ENCODE results near the gene GLT1D1.

The GLT1D1 gene

DNA sequence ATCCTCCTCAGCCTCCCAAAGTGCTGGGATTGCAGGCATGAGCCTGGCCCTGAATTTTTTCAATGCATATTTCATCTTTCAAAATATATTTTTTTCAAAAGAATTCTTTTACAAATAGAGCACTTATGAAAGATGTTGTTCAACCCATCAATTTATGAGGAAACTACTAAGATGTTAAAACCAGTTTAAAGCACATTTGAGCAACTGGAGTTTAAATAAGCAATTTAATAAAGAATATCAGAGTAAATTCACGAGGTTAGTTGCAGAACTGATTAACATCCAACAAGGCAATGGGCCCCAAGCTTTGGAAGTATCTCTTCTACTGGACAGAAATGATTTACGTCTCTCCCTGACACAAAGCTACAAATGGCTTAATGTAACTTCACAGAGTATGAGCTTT lies 23.3 kb downstream of the GLT1D1 start:
- TF ChIP-seq, protein P1, sequence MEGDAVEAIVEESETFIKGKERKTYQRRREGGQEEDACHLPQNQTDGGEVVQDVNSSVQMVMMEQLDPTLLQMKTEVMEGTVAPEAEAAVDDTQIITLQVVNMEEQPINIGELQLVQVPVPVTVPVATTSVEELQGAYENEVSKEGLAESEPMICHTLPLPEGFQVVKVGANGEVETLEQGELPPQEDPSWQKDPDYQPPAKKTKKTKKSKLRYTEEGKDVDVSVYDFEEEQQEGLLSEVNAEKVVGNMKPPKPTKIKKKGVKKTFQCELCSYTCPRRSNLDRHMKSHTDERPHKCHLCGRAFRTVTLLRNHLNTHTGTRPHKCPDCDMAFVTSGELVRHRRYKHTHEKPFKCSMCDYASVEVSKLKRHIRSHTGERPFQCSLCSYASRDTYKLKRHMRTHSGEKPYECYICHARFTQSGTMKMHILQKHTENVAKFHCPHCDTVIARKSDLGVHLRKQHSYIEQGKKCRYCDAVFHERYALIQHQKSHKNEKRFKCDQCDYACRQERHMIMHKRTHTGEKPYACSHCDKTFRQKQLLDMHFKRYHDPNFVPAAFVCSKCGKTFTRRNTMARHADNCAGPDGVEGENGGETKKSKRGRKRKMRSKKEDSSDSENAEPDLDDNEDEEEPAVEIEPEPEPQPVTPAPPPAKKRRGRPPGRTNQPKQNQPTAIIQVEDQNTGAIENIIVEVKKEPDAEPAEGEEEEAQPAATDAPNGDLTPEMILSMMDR (IDR thresholded peaks at IDR 0.05; ENCODE audit: borderline replicate concordance, insufficient read depth, low read depth, low read length) = no peak
- H3K4me3 ChIP-seq (ENCODE audit: low read depth, low read length) = no peak overlapping the region

DNA sequence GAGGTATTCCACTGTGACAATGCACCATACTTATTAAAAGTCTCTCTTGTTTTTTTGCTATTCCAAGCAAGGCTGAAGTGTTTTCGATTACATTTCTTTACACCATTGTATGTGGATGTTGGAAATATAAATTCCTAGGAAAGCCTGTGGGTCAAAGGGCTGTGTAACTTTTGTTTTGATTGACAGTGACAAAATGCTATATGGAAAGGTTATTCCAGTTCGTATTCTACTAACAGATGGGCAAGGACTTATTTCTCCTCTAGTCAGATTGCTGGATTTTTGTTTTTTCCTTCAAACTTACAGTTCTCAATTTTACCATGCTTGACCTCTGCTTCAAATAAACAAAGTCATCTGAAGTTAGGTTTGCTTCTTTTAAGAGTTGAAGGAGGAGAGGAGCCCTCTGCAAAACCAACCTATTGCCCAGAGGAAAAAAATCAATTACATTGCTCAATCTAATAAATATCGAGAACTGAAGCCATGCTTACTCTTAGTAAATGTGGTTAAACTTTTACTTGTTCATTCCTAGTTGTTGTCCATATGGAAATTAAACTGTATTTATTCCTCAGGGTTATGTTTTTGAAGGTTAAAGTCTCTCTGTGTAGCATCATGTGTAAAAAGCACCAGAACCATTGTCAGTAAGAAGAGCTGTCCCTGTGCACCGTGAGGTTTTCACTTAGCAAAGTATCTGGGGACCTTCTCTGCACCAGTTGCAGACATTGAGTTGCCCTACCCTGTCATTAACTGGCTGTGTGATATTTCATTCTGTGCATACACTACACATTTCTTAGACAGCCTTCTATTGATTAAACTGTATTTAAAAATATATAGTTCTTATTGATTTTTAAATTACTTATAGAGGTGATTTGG lies 26.9 kb downstream of the GLT1D1 start:
- TF ChIP-seq, protein P1 (IDR thresholded peaks at IDR 0.05; ENCODE audit: borderline replicate concordance, insufficient read depth, low read depth, low read length) = no peak
- no peak overlapping the region for H3K4me3 ChIP-seq (ENCODE audit: low read depth, low read length)

DNA sequence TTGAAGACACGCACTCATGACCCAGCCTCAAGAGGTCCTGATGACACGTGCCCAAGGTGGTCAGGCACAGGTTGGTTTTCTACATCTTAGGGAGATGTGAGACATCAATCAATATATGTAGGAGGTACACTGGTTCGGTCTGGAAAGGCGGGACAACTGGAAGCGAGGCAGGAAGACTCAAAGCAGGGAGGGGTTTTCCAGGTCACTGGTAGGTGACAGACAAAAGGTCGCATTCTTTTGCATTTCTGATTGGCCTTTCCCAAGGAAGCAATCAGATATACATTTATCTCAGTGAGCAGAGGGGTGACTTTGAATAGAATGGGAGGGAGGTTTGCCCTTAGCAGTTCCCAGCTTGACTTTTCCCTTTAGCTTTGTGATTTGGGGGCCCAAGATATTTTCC lies 38.6 kb downstream of the GLT1D1 start:
- TF ChIP-seq, protein P1 (IDR thresholded peaks at IDR 0.05; ENCODE audit: borderline replicate concordance, insufficient read depth, low read depth, low read length) = no peak
- H3K4me3 ChIP-seq (ENCODE audit: low read depth, low read length) = no peak overlapping the region

DNA sequence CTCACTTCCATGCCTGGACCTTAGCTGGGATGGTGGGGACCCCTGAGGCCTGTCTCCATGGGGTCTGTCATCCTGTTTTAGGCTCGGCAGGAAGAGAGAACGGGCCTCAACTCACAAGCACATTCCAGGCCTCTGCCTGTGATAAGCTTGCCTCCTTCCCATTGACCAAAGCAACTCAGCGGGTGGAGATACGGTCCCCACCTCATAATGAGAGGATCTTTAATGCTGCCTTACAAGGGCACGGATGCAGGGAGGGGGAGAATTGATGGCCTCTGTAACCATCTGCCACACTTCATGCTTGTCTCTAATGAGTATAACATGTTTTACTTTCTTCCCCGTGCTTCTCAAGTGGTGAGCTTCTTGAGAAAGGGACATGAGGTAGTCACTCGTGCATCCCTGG lies 50.0 kb downstream of the GLT1D1 start:
- TF ChIP-seq, protein P1 (IDR thresholded peaks at IDR 0.05; ENCODE audit: borderline replicate concordance, insufficient read depth, low read depth, low read length) = no peak
- H3K4me3 ChIP-seq (ENCODE audit: low read depth, low read length) = no peak overlapping the region

DNA sequence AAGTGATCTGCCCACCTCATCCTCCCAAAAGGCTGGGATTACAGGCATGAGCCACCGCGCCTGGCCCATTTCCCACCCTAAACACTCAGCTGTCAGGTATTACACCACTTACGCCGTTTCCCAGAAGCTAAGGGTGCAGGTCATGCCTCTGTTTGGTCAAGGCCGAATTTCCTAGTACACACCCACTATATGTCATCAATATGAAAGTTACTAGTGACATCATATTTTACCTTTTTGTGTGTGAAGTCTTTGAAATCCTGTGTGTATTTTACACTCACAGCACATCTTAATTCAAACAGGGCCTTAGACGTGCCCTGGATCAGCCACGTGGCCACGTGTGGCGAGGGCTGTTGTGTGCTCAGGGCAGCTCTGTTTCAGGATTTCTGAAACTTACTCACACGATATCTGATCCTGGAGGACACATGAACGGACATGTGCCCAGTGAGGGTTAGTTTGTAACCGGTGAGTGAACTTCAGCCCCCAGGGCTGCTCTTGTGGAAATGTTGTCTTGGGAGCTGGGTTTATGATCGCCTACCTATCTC lies 51.8 kb downstream of the GLT1D1 start:
- H3K4me3 ChIP-seq (ENCODE audit: low read depth, low read length) = no peak overlapping the region
- TF ChIP-seq, protein P1 (IDR thresholded peaks at IDR 0.05; ENCODE audit: borderline replicate concordance, insufficient read depth, low read depth, low read length) = no peak

DNA sequence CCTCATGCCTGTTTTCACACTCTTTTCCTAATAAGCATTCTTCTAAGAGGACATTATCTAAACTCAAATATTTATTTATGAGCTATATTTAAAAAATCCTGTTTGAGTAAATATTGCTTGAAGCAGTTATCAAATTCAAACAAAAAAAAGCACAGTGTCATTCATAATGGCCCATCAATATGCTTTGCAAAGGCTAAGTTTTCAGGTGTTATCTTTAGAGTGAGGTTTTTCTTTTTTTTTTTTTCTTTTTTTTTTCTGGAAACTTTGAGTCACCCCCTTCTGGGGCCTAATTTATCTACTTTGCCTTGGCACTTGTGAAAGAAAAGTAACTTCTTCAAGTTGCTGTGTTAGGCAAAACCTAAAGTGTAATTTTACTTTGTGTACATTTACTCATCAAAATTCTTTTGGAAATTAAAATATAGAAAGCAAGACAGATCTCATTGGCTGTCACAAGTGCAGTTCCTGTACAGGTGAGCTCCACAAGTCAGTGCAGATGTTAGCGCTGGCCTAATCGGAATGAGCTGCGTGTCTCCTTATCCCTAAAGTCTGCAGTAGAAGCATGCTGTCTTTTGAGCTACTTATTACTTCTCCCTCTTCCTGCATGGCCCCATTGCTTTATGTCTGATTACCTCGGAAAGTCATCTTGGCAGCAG lies 53.3 kb downstream of the GLT1D1 start:
- TF ChIP-seq, protein P1 (IDR thresholded peaks at IDR 0.05; ENCODE audit: borderline replicate concordance, insufficient read depth, low read depth, low read length) = no peak

More for the DNA sequence above, 53.3 kb downstream of the GLT1D1 start:
- H3K4me3 ChIP-seq (ENCODE audit: low read depth, low read length) = no peak overlapping the region
